Type B pancreatic cell (in vitro differentiated cells): ENCODE measurements around the gene IQGAP2. TPM values are rescaled to one million over a fixed set of nuclear protein-coding genes. Genes with fewer than 3 reads are reported as not detected.
A peak's percentile ranks its signal among the peaks of the same experiment; 100 is the strongest.
"Not testable (repeated sequence)": the region's sequence is repeated elsewhere in the genome, so short reads cannot be mapped to it uniquely, and the experiment has no call there.

Experiments
- DNase-seq: peaks from one replicate; pipeline ENCODE4 v3.0.0; 2021; ENCODE audit warnings: mixed read lengths; ENCODE audit not compliant: unreplicated experiment; ENCODE audit errors: extremely low spot score
- H3K27ac Mint-ChIP-seq: 2 replicates; pipeline ENCODE4 v1.8.0; 2021; ENCODE audit warnings: mild to moderate bottlenecking, mixed read lengths
- H3K27me3 Mint-ChIP-seq: 2 replicates; pipeline ENCODE4 v1.8.0; 2021; ENCODE audit warnings: mixed read lengths
- H3K36me3 Mint-ChIP-seq: 2 replicates; pipeline ENCODE4 v1.8.0; 2021; ENCODE audit warnings: mixed read lengths
- H3K4me1 Mint-ChIP-seq: one replicate; pipeline ENCODE4 v1.8.0; 2021; ENCODE audit warnings: mixed read lengths; ENCODE audit not compliant: unreplicated experiment
- H3K4me3 Mint-ChIP-seq: 2 replicates; pipeline ENCODE4 v1.8.0; 2021; ENCODE audit warnings: mild to moderate bottlenecking, mixed read lengths
- H3K9me3 Mint-ChIP-seq: 2 replicates; pipeline ENCODE4 v1.8.0; 2021; ENCODE audit warnings: mixed read lengths
- CTCF ChIP-seq: fragments of 200-600 bp; sonication (generic); conservative IDR thresholded peaks from 2 replicates; pipeline ENCODE4 v1.5.0; 2021; ENCODE audit warnings: antibody characterized with exemption, mild to moderate bottlenecking
- total RNA-seq: library from RNA; stranded (reverse); gene quantifications from 2 replicates; pipeline ENCODE4 v1.2.1, GENCODE V29; 2021; ENCODE audit warnings: low replicate concordance

The IQGAP2 gene
- total RNA-seq, 1 donor from 2014 or later, result 24.7 TPM

GRCh38 chr5:76365561-76365960 is 37.5 kb upstream of the IQGAP2 start:
- DNase-seq, result no peak
- Mint-ChIP-seq H3K27ac (no peak overlapping the region), H3K4me1 (peaks cover 11% of the 10 kb centered on the region), H3K36me3 (no peaks in the 10 kb centered on the region), H3K27me3 (no peaks in the 10 kb centered on the region), H3K9me3 (peaks cover 5% of the 10 kb centered on the region), H3K4me3 (no peak overlapping the region)
- TF ChIP-seq CTCF, result no peak

- DNase-seq, result no peak
- Mint-ChIP-seq H3K27me3 (no peaks in the 10 kb centered on the region), H3K9me3 (peaks cover 5% of the 10 kb centered on the region), H3K4me3 (no peak overlapping the region), H3K4me1 (peaks cover 11% of the 10 kb centered on the region), H3K27ac (peak overlapping the region; percentile 6), H3K36me3 (no peaks in the 10 kb centered on the region)
- no peak for TF ChIP-seq CTCF
Measured at GRCh38 chr5:76366596-76366995, 36.5 kb upstream of the IQGAP2 start.

GRCh38 chr5:76367623-76368371 is 35.3 kb upstream of the IQGAP2 start:
- peaks cover 20% of the 10 kb centered on the region for H3K4me1 Mint-ChIP-seq
- TF ChIP-seq CTCF, result no peak
- H3K4me3 Mint-ChIP-seq, result no peak overlapping the region
- peaks cover 5% of the 10 kb centered on the region for H3K9me3 Mint-ChIP-seq
- no peak overlapping the region for H3K27ac Mint-ChIP-seq
- H3K27me3 Mint-ChIP-seq, result no peaks in the 10 kb centered on the region
- no peaks in the 10 kb centered on the region for H3K36me3 Mint-ChIP-seq
- no peak for DNase-seq

- Mint-ChIP-seq H3K27me3 (no peaks in the 10 kb centered on the region), H3K9me3 (peaks cover 3% of the 10 kb centered on the region), H3K4me1 (peaks cover 18% of the 10 kb centered on the region), H3K27ac (no peak overlapping the region), H3K36me3 (no peaks in the 10 kb centered on the region), H3K4me3 (no peak overlapping the region)
- no peak for DNase-seq
- no peak for TF ChIP-seq CTCF
Measured at GRCh38 chr5:76368941-76369340, 34.1 kb upstream of the IQGAP2 start.

GRCh38 chr5:76369668-76370067 is 33.4 kb upstream of the IQGAP2 start:
- H3K27me3 Mint-ChIP-seq, DNase-seq: not testable (repeated sequence)
- H3K4me1 Mint-ChIP-seq, result peaks cover 15% of the 10 kb centered on the region

GRCh38 chr5:76371960-76372322 is 31.1 kb upstream of the IQGAP2 start:
- TF ChIP-seq CTCF, result no peak
- no peaks in the 10 kb centered on the region for H3K9me3 Mint-ChIP-seq
- no peak for DNase-seq
- H3K27ac Mint-ChIP-seq, result peak overlapping the region; percentile 72
- peaks cover 11% of the 10 kb centered on the region for H3K4me1 Mint-ChIP-seq
- no peak overlapping the region for H3K4me3 Mint-ChIP-seq
- H3K27me3 Mint-ChIP-seq, result no peaks in the 10 kb centered on the region
- no peaks in the 10 kb centered on the region for H3K36me3 Mint-ChIP-seq

More at GRCh38 chr5:76369668-76370067, 33.4 kb upstream of the IQGAP2 start:
- H3K4me3 Mint-ChIP-seq, H3K27ac Mint-ChIP-seq, H3K36me3 Mint-ChIP-seq, H3K9me3 Mint-ChIP-seq: not testable (repeated sequence)
